GM12878 (cell line): Measurements from ENCODE around the gene NPW. TPM values are rescaled to one million over a fixed set of nuclear protein-coding genes. Genes with fewer than 3 reads are reported as not detected.
A peak's percentile ranks its signal among the peaks of the same experiment; 100 is the strongest.

Source experiments
- ATAC-seq: fragments of 200-7000 bp; cut with Tn5 transposase; 3 replicates; pipeline ENCODE4 v1.9.1; 2020; ENCODE audit warnings: mild to moderate bottlenecking, moderate library complexity
- BruUV-seq: library from RNA; stranded (reverse); fragments of 400-500 nt; replicated peaks from 2 replicates; lab custom pipeline; 2021; lab: Mats Ljungman, UMichigan
- CTCF ChIA-PET: fragments of 300-600 bp; sonication (Branson Sonifier 250); formaldehyde crosslinking; extraction: SDS; loops from one replicate; lab custom pipeline; 2021; ENCODE audit warnings: inconsistent platforms; lab: Yijun Ruan, JAX
- POLR2A ChIA-PET: fragments of 350-600 bp; formaldehyde crosslinking; extraction: SDS; loops from one replicate; lab custom pipeline; 2021; ENCODE audit warnings: inconsistent platforms; lab: Charles Lee
- RAD21 ChIA-PET: fragments of 300-600 bp; sonication (Branson Sonifier 250); formaldehyde crosslinking; loops from one replicate; lab custom pipeline; 2023; ENCODE audit warnings: antibody characterized with exemption; ENCODE audit not compliant: unreplicated experiment; lab: Charles Lee
- SMC1A ChIA-PET: fragments of 300-600 bp; sonication (Branson Sonifier 250); formaldehyde crosslinking; loops from one replicate; lab custom pipeline; 2023; ENCODE audit not compliant: unreplicated experiment, uncharacterized antibody; lab: Charles Lee
- DNase-seq: peaks from one replicate; pipeline ENCODE4 v3.0.0-alpha.2; 2011; ENCODE audit warnings: low read depth, low spot score
- FAIRE-seq: peaks from 3 replicates; lab custom pipeline; 2011; peaks lifted over from hg19 to GRCh38; lab: Jason Lieb, UNC
- H2AFZ ChIP-seq: 2 replicates; pipeline ENCODE4 v1.6.0; 2011; ENCODE audit warnings: low read depth, low read length, control low read depth; ENCODE audit not compliant: control insufficient read depth
- H3K27ac ChIP-seq: 2 replicates; pipeline ENCODE4 v1.5.1; 2011; ENCODE audit warnings: control low read depth; ENCODE audit not compliant: control insufficient read depth, insufficient read depth
- H3K27me3 ChIP-seq, 2 experiments: replicated peaks in 1 of 2; 2 replicates each; pipeline versions ENCODE4 v1.6.0 to v1.6.1; 2011; ENCODE audit warnings: low read length in 1 of 2; ENCODE audit not compliant: control insufficient read depth in 2 of 2, insufficient read depth in 2 of 2
- H3K36me3 ChIP-seq, 2 experiments: 2 replicates each; pipeline ENCODE4 v1.5.1; 2011; ENCODE audit warnings: low read length in 1 of 2; ENCODE audit not compliant: control insufficient read depth in 2 of 2, insufficient read depth in 2 of 2
- H3K4me1 ChIP-seq: 2 replicates; pipeline ENCODE4 v1.6.1; 2011; ENCODE audit warnings: mild to moderate bottlenecking, low read length, moderate library complexity, mixed read lengths; ENCODE audit not compliant: control insufficient read depth, insufficient read depth
- H3K4me2 ChIP-seq: 2 replicates; pipeline ENCODE4 v1.6.0; 2011; ENCODE audit warnings: control low read depth; ENCODE audit not compliant: control insufficient read depth, insufficient read depth
- H3K4me3 ChIP-seq: fragments of 200-600 bp; sonication (generic); 2 replicates; pipeline ENCODE4 v1.5.1; 2016
- H3K79me2 ChIP-seq: 2 replicates; pipeline ENCODE4 v1.6.0; 2011; ENCODE audit warnings: low read length; ENCODE audit not compliant: control insufficient read depth, insufficient read depth
- H3K9ac ChIP-seq: 2 replicates; pipeline ENCODE4 v1.8.0; 2011; ENCODE audit warnings: low read length, control low read depth, mixed read lengths; ENCODE audit not compliant: control insufficient read depth, insufficient read depth
- H3K9me3 ChIP-seq: replicated peaks from 3 replicates; pipeline ENCODE4 v1.5.1; 2011; ENCODE audit warnings: mild to moderate bottlenecking, low read length; ENCODE audit not compliant: control insufficient read depth, insufficient read depth
- H4K20me1 ChIP-seq: 2 replicates; pipeline ENCODE4 v1.6.0; 2011; ENCODE audit not compliant: control insufficient read depth, insufficient read depth
- DPF2 ChIP-seq: fragments of 450-650 bp; IDR thresholded peaks from 2 replicates; pipeline ENCODE4 v1.6.1; 2017; ENCODE audit warnings: mild to moderate bottlenecking
- GATAD2B ChIP-seq: fragments of 450-650 bp; conservative IDR thresholded peaks from 2 replicates; pipeline ENCODE4 v1.6.1; 2017; ENCODE audit warnings: low read depth, mild to moderate bottlenecking, moderate library complexity
- HDGF ChIP-seq: fragments of 450-650 bp; IDR thresholded peaks from 2 replicates; pipeline ENCODE4 v1.6.1; 2016; ENCODE audit warnings: antibody characterized with exemption
- KLF5 ChIP-seq: fragments of 450-650 bp; IDR thresholded peaks from 2 replicates; pipeline ENCODE4 v1.6.1; 2014; ENCODE audit warnings: mild to moderate bottlenecking; ENCODE audit not compliant: partially characterized antibody
- NR2F1 ChIP-seq: fragments of 450-650 bp; conservative IDR thresholded peaks from 2 replicates; pipeline ENCODE4 v1.6.1; 2017; ENCODE audit warnings: mild to moderate bottlenecking
- PML ChIP-seq: IDR thresholded peaks from 2 replicates; pipeline ENCODE4 v1.6.1; 2012; ENCODE audit warnings: low read length, inconsistent platforms
- POU2F2 ChIP-seq: IDR thresholded peaks from 3 replicates; pipeline ENCODE4 v1.6.1; 2011; ENCODE audit warnings: low read depth, mild to moderate bottlenecking, low read length, borderline replicate concordance
- YY1 ChIP-seq: IDR thresholded peaks from 2 replicates; pipeline ENCODE4 v1.6.1; 2011; ENCODE audit warnings: low read depth, mild to moderate bottlenecking, low read length
- WGBS: methylation state at CpG from one replicate; pipeline ENCODE4 v1.1.6; 2016; ENCODE audit warnings: low lambda C conversion rate; ENCODE audit not compliant: insufficient replicate concordance, insufficient coverage; ENCODE audit errors: missing lambda C conversion rate; 5-methylcytosine and 5-hydroxymethylcytosine counted together
- in situ Hi-C: fragments of 300-500 bp; cut with MboI; formaldehyde crosslinking; loops from 9 replicates; pipeline ENCODE4 v1.14.3; 2018; ENCODE audit warnings: mixed read lengths
- intact Hi-C: fragments of 100-400 bp; cut with micrococcal nuclease; formaldehyde crosslinking; loops from one replicate; pipeline ENCODE4 v1.14.2; 2022; ENCODE audit not compliant: unreplicated experiment
- polyA plus RNA-seq, 11 experiments: library from polyadenylated mRNA; depleted of rRNA in 4 of 11; unstranded in 6 of 11; stranded (reverse) in 5 of 11; fragments of >200 nt; fragmentation: Nextera tagmentation in 4 of 11; fragmentation: Illumina TruSeq in 1 of 11; extraction: Ambion mirVana in 4 of 11; extraction: Trizol in 1 of 11; gene quantifications; 1 replicate in 1 of 11; 2 replicates in 10 of 11; pipeline versions ENCODE4 v1.2.1 to v1.2.3, GENCODE V29; 2011 to 2016; ENCODE audit warnings: inconsistent platforms in 2 of 11, missing spikeins in 2 of 11, low read depth in 1 of 11
- total RNA-seq, 4 experiments: library from RNA; depleted of rRNA in 3 of 4; stranded (reverse); fragments of >200 nt in 3 of 4; fragmentation: Illumina TruSeq in 1 of 4; extraction: Trizol in 1 of 4; gene quantifications; 2 replicates each; pipeline versions ENCODE4 v1.2.1 to v1.2.3, GENCODE V29; 2013 to 2021
- TF ChIP-seq, protein P1 (sequence below): fragments of 450-650 bp; IDR thresholded peaks from 2 replicates; pipeline ENCODE4 v1.6.1; 2016; ENCODE audit warnings: mild to moderate bottlenecking, moderate library complexity, borderline replicate concordance

Gene NPW
- total and polyA plus RNA-seq, 10 of the 15 experiments (the other 5 are each of a cell fraction or from before 2014, with no cell fraction given): 0.23 to 2.5 (median 0.98) TPM; not detected in 4

DNA sequence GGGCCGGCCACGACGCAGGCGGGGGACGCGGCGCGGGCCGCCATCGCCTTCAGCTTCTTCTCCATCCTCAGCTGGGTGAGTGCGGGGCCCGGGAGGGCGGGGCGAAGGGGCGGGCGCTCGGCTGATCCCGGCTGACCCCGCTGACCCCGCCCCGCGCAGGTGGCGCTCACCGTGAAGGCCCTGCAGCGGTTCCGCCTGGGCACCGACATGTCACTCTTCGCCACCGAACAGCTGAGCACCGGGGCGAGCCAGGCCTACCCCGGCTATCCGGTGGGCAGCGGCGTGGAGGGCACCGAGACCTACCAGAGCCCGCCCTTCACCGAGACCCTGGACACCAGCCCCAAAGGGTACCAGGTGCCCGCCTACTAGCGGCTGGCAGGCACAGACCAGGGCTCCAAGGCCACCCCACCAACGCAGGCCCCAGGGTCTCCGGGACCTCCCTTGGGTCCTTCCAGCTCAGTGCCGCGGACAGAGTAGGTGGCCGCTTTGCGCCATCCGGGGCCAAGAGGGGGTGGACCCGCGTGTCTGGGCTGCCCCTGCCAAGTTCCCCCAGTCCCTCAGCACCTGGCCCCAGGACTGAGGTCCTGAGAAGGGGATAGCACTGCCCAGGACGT lies 26.8 kb upstream of the NPW start:
- peaks cover 1 to 3% of the 10 kb centered on the region in 2 experiments; a peak in 3 of 4 replicates for H3K36me3 ChIP-seq
- 0 out of 2 replicates have a peak overlapping the region, but pooled peaks have one; percentile 0 for H3K4me2 ChIP-seq
- H3K79me2 ChIP-seq: no peaks in the 10 kb centered on the region
- no peak for FAIRE-seq
- intact Hi-C loops (no loop called here), in situ Hi-C loops (no loop called here)
- H3K27me3 ChIP-seq: no peaks in the 10 kb centered on the region
- H3K4me3 ChIP-seq: no peak overlapping the region
- peaks cover 26% of the 10 kb centered on the region for H3K4me1 ChIP-seq
- WGBS: 98% methylated on average over 37 of the region's 50 CpGs
- SMC1A ChIA-PET: no interaction called here
- POLR2A ChIA-PET: interaction anchor here (1.4 to 3.3 kb wide), 5 partner anchors 11 to 148 kb away, joined by 3 to 14 read pairs (median 13); partner anchors contain the start of genes RPS2 and TBL3
- peak overlapping the region; percentile 53 for H2AFZ ChIP-seq
- CTCF ChIA-PET: interaction anchor here (6.5 kb wide), 1 partner anchor 11 kb away, joined by 54 read pairs; no protein-coding TSS in a partner anchor
- TF ChIP-seq DPF2 (0 out of 2 replicates have a peak, but pooled peaks have one; percentile 4), HDGF (no peak), PML (no peak), YY1 (0 out of 2 replicates have a peak, but pooled peaks have one; percentile 4), GATAD2B (peak; percentile 2; the same call in 1 of the 2 replicates), KLF5 (no peak), POU2F2 (no peak), NR2F1 (0 out of 2 replicates have a peak, but pooled peaks have one; percentile 39)
- TF ChIP-seq, protein P1, sequence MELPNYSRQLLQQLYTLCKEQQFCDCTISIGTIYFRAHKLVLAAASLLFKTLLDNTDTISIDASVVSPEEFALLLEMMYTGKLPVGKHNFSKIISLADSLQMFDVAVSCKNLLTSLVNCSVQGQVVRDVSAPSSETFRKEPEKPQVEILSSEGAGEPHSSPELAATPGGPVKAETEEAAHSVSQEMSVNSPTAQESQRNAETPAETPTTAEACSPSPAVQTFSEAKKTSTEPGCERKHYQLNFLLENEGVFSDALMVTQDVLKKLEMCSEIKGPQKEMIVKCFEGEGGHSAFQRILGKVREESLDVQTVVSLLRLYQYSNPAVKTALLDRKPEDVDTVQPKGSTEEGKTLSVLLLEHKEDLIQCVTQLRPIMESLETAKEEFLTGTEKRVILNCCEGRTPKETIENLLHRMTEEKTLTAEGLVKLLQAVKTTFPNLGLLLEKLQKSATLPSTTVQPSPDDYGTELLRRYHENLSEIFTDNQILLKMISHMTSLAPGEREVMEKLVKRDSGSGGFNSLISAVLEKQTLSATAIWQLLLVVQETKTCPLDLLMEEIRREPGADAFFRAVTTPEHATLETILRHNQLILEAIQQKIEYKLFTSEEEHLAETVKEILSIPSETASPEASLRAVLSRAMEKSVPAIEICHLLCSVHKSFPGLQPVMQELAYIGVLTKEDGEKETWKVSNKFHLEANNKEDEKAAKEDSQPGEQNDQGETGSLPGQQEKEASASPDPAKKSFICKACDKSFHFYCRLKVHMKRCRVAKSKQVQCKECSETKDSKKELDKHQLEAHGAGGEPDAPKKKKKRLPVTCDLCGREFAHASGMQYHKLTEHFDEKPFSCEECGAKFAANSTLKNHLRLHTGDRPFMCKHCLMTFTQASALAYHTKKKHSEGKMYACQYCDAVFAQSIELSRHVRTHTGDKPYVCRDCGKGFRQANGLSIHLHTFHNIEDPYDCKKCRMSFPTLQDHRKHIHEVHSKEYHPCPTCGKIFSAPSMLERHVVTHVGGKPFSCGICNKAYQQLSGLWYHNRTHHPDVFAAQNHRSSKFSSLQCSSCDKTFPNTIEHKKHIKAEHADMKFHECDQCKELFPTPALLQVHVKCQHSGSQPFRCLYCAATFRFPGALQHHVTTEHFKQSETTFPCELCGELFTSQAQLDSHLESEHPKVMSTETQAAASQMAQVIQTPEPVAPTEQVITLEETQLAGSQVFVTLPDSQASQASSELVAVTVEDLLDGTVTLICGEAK: no peak
- TF ChIP-seq, all 136 proteins: peak for 4
- peaks cover 1% of the 10 kb centered on the region; the same call in 1 of the 3 replicates for H3K9me3 ChIP-seq
- RAD21 ChIA-PET: interaction anchor here (0.9 kb wide), 1 partner anchor 11 kb away, joined by 4 read pairs; no protein-coding TSS in a partner anchor
- H4K20me1 ChIP-seq: no peaks in the 10 kb centered on the region
- no peak overlapping the region for H3K27ac ChIP-seq
- DNase-seq (no peak), ATAC-seq (no peak)
- H3K9ac ChIP-seq: no peak overlapping the region
- BruUV-seq: no TSS peak
